K562 (cell line): ENCODE results near the gene ZNF655. TPM values are rescaled to one million over a fixed set of nuclear protein-coding genes. Genes with fewer than 3 reads are reported as not detected.
A peak's percentile ranks its signal among the peaks of the same experiment; 100 is the strongest.

Experiments
- ARHGAP35 ChIP-seq: fragments of 450-650 bp; IDR thresholded peaks from 2 replicates; pipeline ENCODE4 v1.6.1; 2018; ENCODE audit not compliant: partially characterized antibody
- ARID1B ChIP-seq: fragments of 450-650 bp; IDR thresholded peaks from 2 replicates; pipeline ENCODE4 v1.6.1; 2016; ENCODE audit warnings: antibody characterized with exemption, mild to moderate bottlenecking, inconsistent platforms
- BMI1 ChIP-seq: fragments of 150-350 bp; IDR thresholded peaks from 2 replicates; pipeline ENCODE4 v1.6.1; 2014; ENCODE audit warnings: low read length
- JUNB ChIP-seq: fragments of 450-650 bp; formaldehyde crosslinking; conservative IDR thresholded peaks from 2 replicates; pipeline ENCODE4 v1.4.0; 2020; ENCODE audit warnings: mild to moderate bottlenecking
- KLF1 ChIP-seq: fragments of 450-650 bp; IDR thresholded peaks from 2 replicates; pipeline ENCODE4 v1.6.1; 2016; ENCODE audit warnings: missing genetic modification characterization, missing compliant biosample characterization
- MEF2A ChIP-seq: IDR thresholded peaks from 2 replicates; pipeline ENCODE4 v1.6.1; 2011; ENCODE audit warnings: low read depth, mild to moderate bottlenecking, low read length, moderate library complexity; ENCODE audit not compliant: control insufficient read depth
- NBN ChIP-seq: fragments of 450-650 bp; IDR thresholded peaks from 2 replicates; pipeline ENCODE4 v1.6.1; 2016; ENCODE audit warnings: low read depth, mild to moderate bottlenecking
- NR4A1 ChIP-seq, 2 experiments: fragments of 250-450 bp in 1 of 2; fragments of 450-650 bp in 1 of 2; sonication (Bioruptor Pico) in 1 of 2; IDR thresholded peaks; 2 replicates each; pipeline versions ENCODE4 v1.4.0 to v1.6.1; 2016 to 2020; ENCODE audit warnings: mild to moderate bottlenecking in 2 of 2, missing compliant biosample characterization in 1 of 2, missing genetic modification characterization in 1 of 2, moderate library complexity in 1 of 2
- PTBP1 ChIP-seq: fragments of 200-400 bp; formaldehyde crosslinking; IDR thresholded peaks from 2 replicates; pipeline ENCODE4 v1.6.1; 2017; ENCODE audit warnings: low read depth, low read length
- PTRF ChIP-seq: fragments of 450-650 bp; IDR thresholded peaks from 2 replicates; pipeline ENCODE4 v1.6.1; 2016; ENCODE audit warnings: mild to moderate bottlenecking, missing genetic modification characterization, missing compliant biosample characterization
- PYGO2 ChIP-seq: fragments of 450-650 bp; IDR thresholded peaks from 2 replicates; pipeline ENCODE4 v1.6.1; 2016; ENCODE audit warnings: mild to moderate bottlenecking, missing genetic modification characterization, moderate library complexity, missing compliant biosample characterization
- SAP30 ChIP-seq: fragments of 200-600 bp; sonication (generic); IDR thresholded peaks from 2 replicates; pipeline ENCODE4 v1.6.1; 2012; ENCODE audit warnings: borderline replicate concordance, low read depth, mild to moderate bottlenecking, moderate library complexity, low read length, control low read depth, inconsistent platforms; ENCODE audit not compliant: insufficient read depth, poor library complexity, severe bottlenecking
- SMAD1 ChIP-seq: fragments of 150-350 bp; IDR thresholded peaks from 2 replicates; pipeline ENCODE4 v1.6.1; 2014; ENCODE audit warnings: low read length, low read depth; ENCODE audit not compliant: partially characterized antibody
- SMAD2 ChIP-seq: fragments of 150-350 bp; IDR thresholded peaks from 2 replicates; pipeline ENCODE4 v1.6.1; 2014; ENCODE audit warnings: low read depth, mild to moderate bottlenecking, low read length
- SMARCB1 ChIP-seq: IDR thresholded peaks from 2 replicates; pipeline ENCODE4 v1.6.1; 2011; ENCODE audit warnings: improper control_type of control experiment, low read depth; ENCODE audit not compliant: insufficient read length
- SMARCC2 ChIP-seq: fragments of 450-650 bp; IDR thresholded peaks from 2 replicates; pipeline ENCODE4 v1.6.1; 2017; ENCODE audit warnings: antibody characterized with exemption, moderate library complexity, mild to moderate bottlenecking, low read depth
- SRF ChIP-seq, 2 experiments: fragments of 250-450, 450-650 bp in 1 of 2; sonication (Bioruptor Pico) in 1 of 2; sonication (generic) in 1 of 2; formaldehyde crosslinking; IDR thresholded peaks; 2 replicates each; pipeline versions ENCODE4 v1.5.0 to v1.5.1; 2020 to 2022; ENCODE audit warnings: mild to moderate bottlenecking in 1 of 2, missing genetic modification reagents in 1 of 2
- TFAM ChIP-seq: fragments of 250-450 bp; sonication (Bioruptor Pico); conservative IDR thresholded peaks from 2 replicates; pipeline ENCODE4 v1.5.0; 2021; ENCODE audit warnings: mild to moderate bottlenecking, moderate library complexity
- ZFP1 ChIP-seq: fragments of 450-650 bp; formaldehyde crosslinking; IDR thresholded peaks from 2 replicates; pipeline ENCODE4 v1.4.0; 2020; ENCODE audit warnings: mild to moderate bottlenecking, mixed read lengths
- ZNF121 ChIP-seq: sonication (generic); formaldehyde crosslinking; conservative IDR thresholded peaks from 2 replicates; pipeline ENCODE4 v1.8.0; 2022; ENCODE audit warnings: missing genetic modification reagents
- ZNF133 ChIP-seq: fragments of 250-450 bp; sonication (Bioruptor Pico); IDR thresholded peaks from 2 replicates; pipeline ENCODE4 v1.4.0; 2020; ENCODE audit warnings: mild to moderate bottlenecking
- ZNF143 ChIP-seq: sonication (generic); formaldehyde crosslinking; IDR thresholded peaks from 2 replicates; pipeline ENCODE4 v1.9.0; 2022; ENCODE audit warnings: mild to moderate bottlenecking, missing genetic modification reagents
- ZNF146 ChIP-seq: IDR thresholded peaks from one replicate; pipeline ENCODE4 v1.6.1; 2018; ENCODE audit warnings: missing compliant biosample characterization; ENCODE audit not compliant: unreplicated experiment
- ZNF197 ChIP-seq: fragments of 200-800 bp; sonication (Bioruptor generic); IDR thresholded peaks from 2 replicates; pipeline ENCODE4 v1.6.1; 2016; ENCODE audit warnings: low read depth, missing genetic modification characterization, missing compliant biosample characterization
- ZNF23 ChIP-seq: fragments of 250-450 bp; sonication (Bioruptor Pico); IDR thresholded peaks from 2 replicates; pipeline ENCODE4 v1.4.0; 2020; ENCODE audit warnings: mild to moderate bottlenecking
- ZNF696 ChIP-seq: fragments of 250-450 bp; sonication (Bioruptor Pico); conservative IDR thresholded peaks from 2 replicates; pipeline ENCODE4 v1.4.0; 2020; ENCODE audit warnings: mild to moderate bottlenecking, moderate library complexity
- ZSCAN32 ChIP-seq: fragments of 450-650 bp; formaldehyde crosslinking; IDR thresholded peaks from 2 replicates; pipeline ENCODE4 v1.4.0; 2020; ENCODE audit warnings: mild to moderate bottlenecking, moderate library complexity
- polyA plus RNA-seq, 8 experiments: library from polyadenylated mRNA; depleted of rRNA in 4 of 8; stranded (reverse) in 5 of 8; unstranded in 3 of 8; fragments of >200 nt; fragmentation: Nextera tagmentation in 2 of 8; fragmentation: Illumina TruSeq in 1 of 8; extraction: Ambion mirVana in 2 of 8; extraction: Trizol in 1 of 8; gene quantifications; 2 replicates each; pipeline versions ENCODE4 v1.2.1 to v1.2.3, GENCODE V29; 2011 to 2014; ENCODE audit warnings: inconsistent platforms in 1 of 8, missing spikeins in 1 of 8
- total RNA-seq, 7 experiments: library from RNA; depleted of rRNA in 6 of 7; stranded (reverse); fragments of >200 nt in 6 of 7; fragmentation: Illumina TruSeq in 2 of 7; extraction: Trizol in 2 of 7; gene quantifications; 2 replicates each; pipeline versions ENCODE4 v1.2.1 to v1.2.3, GENCODE V29; 2011 to 2021; ENCODE audit warnings: low replicate concordance in 1 of 7
- TF ChIP-seq, protein P1 (sequence below), 2 experiments: fragments of 450-650 bp in 1 of 2; sonication (generic) in 1 of 2; formaldehyde crosslinking in 1 of 2; IDR thresholded peaks in 1 of 2; conservative IDR thresholded peaks in 1 of 2; 2 replicates each; pipeline versions ENCODE4 v1.6.1 to v1.8.1; 2016 to 2023; ENCODE audit warnings: mild to moderate bottlenecking in 2 of 2, moderate library complexity in 2 of 2, inconsistent platforms in 1 of 2, missing genetic modification reagents in 1 of 2
- TF ChIP-seq, protein P2 (sequence below): fragments of 250-450 bp; sonication (Bioruptor Pico); IDR thresholded peaks from 2 replicates; pipeline ENCODE4 v1.5.0; 2020; ENCODE audit warnings: mild to moderate bottlenecking

ZNF655 gene
- total and polyA plus RNA-seq, 9 of the 15 experiments (the other 6 are each of a cell fraction or from before 2014, with no cell fraction given), result 25.7 to 130 (median 95.2) TPM

- TF ChIP-seq, protein P1, sequence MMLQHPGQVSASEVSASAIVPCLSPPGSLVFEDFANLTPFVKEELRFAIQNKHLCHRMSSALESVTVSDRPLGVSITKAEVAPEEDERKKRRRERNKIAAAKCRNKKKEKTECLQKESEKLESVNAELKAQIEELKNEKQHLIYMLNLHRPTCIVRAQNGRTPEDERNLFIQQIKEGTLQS (IDR thresholded peaks at IDR 0.05), result no peak
- TF ChIP-seq, protein P1 (CRISPR knock-in tag; conservative IDR thresholded peaks at IDR 0.05), result no peak
- no peak for TF ChIP-seq ZNF146
- TF ChIP-seq SMAD2, result no peak
- 0 out of 2 replicates have a peak, but pooled peaks have one; percentile 54 for TF ChIP-seq PTBP1
- no peak for TF ChIP-seq SMARCC2
- no peak for TF ChIP-seq TFAM
- no peak for TF ChIP-seq NR4A1 (CRISPR knock-in tag; IDR thresholded peaks at IDR 0.05)
- no peak for TF ChIP-seq NR4A1 (tag; IDR thresholded peaks at IDR 0.05)
- TF ChIP-seq SMARCB1, result no peak
- no peak for TF ChIP-seq NBN
- no peak for TF ChIP-seq KLF1 (tag)
- no peak for TF ChIP-seq PTRF (tag)
- TF ChIP-seq ZFP1 (CRISPR knock-in tag), result no peak
- TF ChIP-seq ARID1B, result no peak
- no peak for TF ChIP-seq SRF (CRISPR knock-in tag; IDR thresholded peaks at IDR 0.05)
- peak; percentile 14 for TF ChIP-seq SAP30
- TF ChIP-seq ZSCAN32, result no peak
- no peak for TF ChIP-seq ZNF133 (CRISPR knock-in tag)
- no peak for TF ChIP-seq SMAD1
- no peak for TF ChIP-seq ZNF23 (CRISPR knock-in tag)
- no peak for TF ChIP-seq PYGO2 (tag)
- no peak for TF ChIP-seq ZNF696
- peak; percentile 98 for TF ChIP-seq ZNF121 (CRISPR knock-in tag)
- TF ChIP-seq MEF2A, result no peak
- no peak for TF ChIP-seq BMI1
- TF ChIP-seq ZNF197 (CRISPR knock-in tag), result no peak
- TF ChIP-seq, protein P2, sequence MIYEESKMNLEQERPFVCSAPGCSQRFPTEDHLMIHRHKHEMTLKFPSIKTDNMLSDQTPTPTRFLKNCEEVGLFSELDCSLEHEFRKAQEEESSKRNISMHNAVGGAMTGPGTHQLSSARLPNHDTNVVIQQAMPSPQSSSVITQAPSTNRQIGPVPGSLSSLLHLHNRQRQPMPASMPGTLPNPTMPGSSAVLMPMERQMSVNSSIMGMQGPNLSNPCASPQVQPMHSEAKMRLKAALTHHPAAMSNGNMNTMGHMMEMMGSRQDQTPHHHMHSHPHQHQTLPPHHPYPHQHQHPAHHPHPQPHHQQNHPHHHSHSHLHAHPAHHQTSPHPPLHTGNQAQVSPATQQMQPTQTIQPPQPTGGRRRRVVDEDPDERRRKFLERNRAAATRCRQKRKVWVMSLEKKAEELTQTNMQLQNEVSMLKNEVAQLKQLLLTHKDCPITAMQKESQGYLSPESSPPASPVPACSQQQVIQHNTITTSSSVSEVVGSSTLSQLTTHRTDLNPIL (CRISPR knock-in tag), result no peak
- TF ChIP-seq ARHGAP35, result no peak
- no peak for TF ChIP-seq JUNB (CRISPR knock-in tag)
- no peak for TF ChIP-seq ZNF143 (CRISPR knock-in tag)
Observed at GRCh38 chr7:99559175-99559915, 903 bp downstream of the ZNF655 start (continued).
